Right lobe of liver (tissue), 6 donors: ENCODE measurements around the gene KCND3. TPM values are rescaled to one million over a fixed set of nuclear protein-coding genes. Genes with fewer than 3 reads are reported as not detected.
A peak's percentile ranks its signal among the peaks of the same experiment; 100 is the strongest.

Source experiments
- ATAC-seq, 4 donors: fragments of 200-7000 bp; cut with Tn5 transposase; one replicate each; pipeline ENCODE4 v1.9.1; 2020; ENCODE audit warnings: mild to moderate bottlenecking in 4 of 4, moderate library complexity in 4 of 4
- DNase-seq, 3 donors: peaks; one replicate each; pipeline ENCODE4 v3.0.0-alpha.2; 2020
- H3K27ac ChIP-seq, 3 donors: fragments of 200-600 bp; one replicate each; pipeline ENCODE4 v1.8.0; 2022
- H3K27me3 ChIP-seq, 2 donors: fragments of 200-600 bp; one replicate each; pipeline ENCODE4 v1.8.0; 2022
- H3K36me3 ChIP-seq, 4 donors: fragments of 200-600 bp; sonication (generic) in 1 of 4; one replicate each; pipeline versions ENCODE4 v1.5.1 to v1.8.0; 2017 to 2022; ENCODE audit warnings: control low read depth in 1 of 4
- H3K4me1 ChIP-seq, 4 donors: fragments of 200-600 bp; sonication (generic) in 1 of 4; one replicate each; pipeline versions ENCODE4 v1.5.1 to v1.8.0; 2017 to 2022; ENCODE audit warnings: control low read depth in 1 of 4
- H3K4me3 ChIP-seq, 3 donors: fragments of 200-600 bp; one replicate each; pipeline ENCODE4 v1.8.0; 2022
- H3K9me3 ChIP-seq, 4 donors: fragments of 200-600 bp; sonication (generic) in 1 of 4; one replicate each; pipeline versions ENCODE4 v1.5.1 to v1.8.0; 2017 to 2022; ENCODE audit warnings: control low read depth in 1 of 4
- POLR2A ChIP-seq: fragments of 450-650 bp; IDR thresholded peaks from one replicate; pipeline ENCODE4 v1.6.1; 2017; ENCODE audit warnings: antibody characterized with exemption, mild to moderate bottlenecking
- WGBS: methylation state at CpG from one replicate; pipeline ENCODE4 v1.1.6; 2018; ENCODE audit warnings: low coverage, low lambda C conversion rate; ENCODE audit not compliant: insufficient coverage; ENCODE audit errors: missing lambda C conversion rate; 5-methylcytosine and 5-hydroxymethylcytosine counted together
- intact Hi-C, 2 donors: fragments of 100-400 bp; cut with DNase I; formaldehyde crosslinking; loops; one replicate each; pipeline versions ENCODE4 v1.11.2 to v1.14.1; 2022
- total RNA-seq, 6 experiments: library from RNA; depleted of rRNA in 2 of 6; stranded (reverse); fragments of >200 nt in 2 of 6; fragmentation: NEBNext Ultra II Directional in 3 of 6; extraction: Animal tissue kit (Norgen Biotek cat#: 25700) in 3 of 6; gene quantifications; one replicate each; pipeline versions ENCODE4 v1.1.0 to v1.2.4, GENCODE V29; 2016 to 2023
- TF ChIP-seq, protein P1 (sequence below), 4 donors: fragments of 200-600 bp in 3 of 4; fragments of 450-650 bp in 1 of 4; IDR thresholded peaks; one replicate each; pipeline versions ENCODE4 v1.5.1 to v1.8.0; 2016 to 2022; ENCODE audit warnings: antibody characterized with exemption in 4 of 4, mild to moderate bottlenecking in 2 of 4
- donor health status: DM: no; HTN: yes; CAD: no.
- donor health status: DM: no; HTN: no; CAD: no.
- donor health status: DM: no; HTN: no; CAD: no.
- donor health status: DM: no; HTN: yes; CAD: no.
- donor health status: DM: no; HTN: yes; CAD: no.

The KCND3 gene
- total RNA-seq, 6 experiments from 2014 or later: 8.1 to 25.5 (median 16.2) TPM

DNA sequence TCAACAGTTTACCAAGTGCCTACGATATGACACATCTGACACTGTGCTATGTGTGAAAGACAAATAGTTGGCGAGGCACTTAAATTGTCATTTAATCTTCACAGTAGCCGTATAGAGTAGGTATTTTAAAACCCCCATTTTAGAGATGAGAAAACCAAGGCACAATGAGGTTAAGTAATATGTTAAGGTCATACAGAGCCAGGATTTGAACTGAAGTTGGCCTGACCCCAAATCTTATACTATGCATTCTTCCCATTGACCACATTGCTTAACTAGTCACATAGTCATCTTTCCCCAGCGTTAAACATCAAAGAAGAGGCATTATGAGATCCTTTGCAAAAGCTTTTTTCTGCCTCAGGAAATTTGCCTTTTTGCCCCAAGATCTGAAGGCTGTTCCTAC, 254.1 kb downstream of the KCND3 start:
- DNase-seq: no peak
- WGBS: 97% methylated on average over 4 of the region's 4 CpGs
- peaks cover 0 to 14% (median 0%) of the 10 kb centered on the region in 4 donors for H3K4me1 ChIP-seq
- no peaks in the 10 kb centered on the region for H3K36me3 ChIP-seq
- no peaks in the 10 kb centered on the region for H3K9me3 ChIP-seq
- no peak overlapping the region for H3K27ac ChIP-seq
- ATAC-seq: no peak
- intact Hi-C loops: no loop called here
- peaks cover 0 to under 1% of the 10 kb centered on the region in 2 donors for H3K27me3 ChIP-seq
- no peak overlapping the region for H3K4me3 ChIP-seq
- TF ChIP-seq, protein P1, sequence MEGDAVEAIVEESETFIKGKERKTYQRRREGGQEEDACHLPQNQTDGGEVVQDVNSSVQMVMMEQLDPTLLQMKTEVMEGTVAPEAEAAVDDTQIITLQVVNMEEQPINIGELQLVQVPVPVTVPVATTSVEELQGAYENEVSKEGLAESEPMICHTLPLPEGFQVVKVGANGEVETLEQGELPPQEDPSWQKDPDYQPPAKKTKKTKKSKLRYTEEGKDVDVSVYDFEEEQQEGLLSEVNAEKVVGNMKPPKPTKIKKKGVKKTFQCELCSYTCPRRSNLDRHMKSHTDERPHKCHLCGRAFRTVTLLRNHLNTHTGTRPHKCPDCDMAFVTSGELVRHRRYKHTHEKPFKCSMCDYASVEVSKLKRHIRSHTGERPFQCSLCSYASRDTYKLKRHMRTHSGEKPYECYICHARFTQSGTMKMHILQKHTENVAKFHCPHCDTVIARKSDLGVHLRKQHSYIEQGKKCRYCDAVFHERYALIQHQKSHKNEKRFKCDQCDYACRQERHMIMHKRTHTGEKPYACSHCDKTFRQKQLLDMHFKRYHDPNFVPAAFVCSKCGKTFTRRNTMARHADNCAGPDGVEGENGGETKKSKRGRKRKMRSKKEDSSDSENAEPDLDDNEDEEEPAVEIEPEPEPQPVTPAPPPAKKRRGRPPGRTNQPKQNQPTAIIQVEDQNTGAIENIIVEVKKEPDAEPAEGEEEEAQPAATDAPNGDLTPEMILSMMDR (IDR thresholded peaks at IDR 0.05): no peak
- no peak for TF ChIP-seq POLR2A

DNA sequence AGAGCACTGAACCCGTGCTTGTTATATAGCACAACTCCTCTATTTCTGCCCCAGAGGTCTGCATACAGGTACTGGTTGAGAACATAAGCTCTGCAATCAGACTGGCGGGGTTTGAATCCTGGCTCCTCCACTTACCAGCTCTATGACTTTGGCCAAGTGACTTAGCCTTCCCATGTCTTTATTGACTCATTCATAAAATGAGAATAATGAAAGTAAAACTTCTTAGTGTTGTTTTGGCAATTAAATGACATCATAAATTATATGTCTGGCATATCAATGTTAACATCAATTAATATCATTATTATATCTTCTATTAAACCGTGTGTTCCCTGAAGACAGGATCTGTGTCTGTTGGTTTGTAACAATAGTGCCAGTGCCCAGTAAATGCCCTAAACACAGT, 254.6 kb downstream of the KCND3 start:
- DNase-seq (peak in 1 of 3 donors; percentile 21), ATAC-seq (no peak)
- 75% methylated on average over 3 of the region's 3 CpGs for WGBS
- intact Hi-C loops: no loop called here
- H3K4me3 ChIP-seq: no peak overlapping the region
- H3K9me3 ChIP-seq: no peaks in the 10 kb centered on the region
- H3K27ac ChIP-seq: no peak overlapping the region
- no peak for TF ChIP-seq POLR2A
- TF ChIP-seq, protein P1 (IDR thresholded peaks at IDR 0.05): no peak
- H3K4me1 ChIP-seq: peaks cover 0 to 9% (median 0%) of the 10 kb centered on the region in 4 donors
- no peaks in the 10 kb centered on the region for H3K36me3 ChIP-seq
- H3K27me3 ChIP-seq: no peaks in the 10 kb centered on the region

DNA sequence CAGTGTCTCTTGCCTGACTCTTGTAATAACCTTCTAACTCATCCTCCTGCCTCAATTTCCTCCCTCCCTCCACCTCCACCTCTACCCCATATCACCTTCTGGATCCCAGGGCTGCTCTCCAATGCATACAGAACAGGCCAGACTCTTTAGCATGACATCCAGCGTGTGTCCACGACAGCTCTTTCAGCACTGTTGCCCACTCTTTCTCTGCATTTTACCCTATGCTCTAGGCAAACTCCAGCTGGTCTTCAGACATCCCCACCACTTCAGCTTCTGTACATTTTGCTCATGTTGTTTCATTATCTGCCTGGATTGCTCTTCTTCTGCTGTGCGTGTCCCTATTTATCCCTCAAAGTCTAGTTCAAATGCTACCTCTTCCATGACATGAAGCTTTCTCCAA, 255.0 kb downstream of the KCND3 start:
- H3K4me3 ChIP-seq: no peak overlapping the region
- H3K9me3 ChIP-seq: no peaks in the 10 kb centered on the region
- H3K27me3 ChIP-seq: no peaks in the 10 kb centered on the region
- H3K27ac ChIP-seq: no peak overlapping the region
- ATAC-seq (no peak), DNase-seq (peak in 1 of 3 donors; percentile 35)
- intact Hi-C loops: no loop called here
- peaks cover 0 to 6% (median 0%) of the 10 kb centered on the region in 4 donors for H3K4me1 ChIP-seq
- H3K36me3 ChIP-seq: no peaks in the 10 kb centered on the region
- TF ChIP-seq, protein P1 (IDR thresholded peaks at IDR 0.05): no peak
- TF ChIP-seq POLR2A: no peak
- WGBS: 94% methylated on average over 3 of the region's 3 CpGs

DNA sequence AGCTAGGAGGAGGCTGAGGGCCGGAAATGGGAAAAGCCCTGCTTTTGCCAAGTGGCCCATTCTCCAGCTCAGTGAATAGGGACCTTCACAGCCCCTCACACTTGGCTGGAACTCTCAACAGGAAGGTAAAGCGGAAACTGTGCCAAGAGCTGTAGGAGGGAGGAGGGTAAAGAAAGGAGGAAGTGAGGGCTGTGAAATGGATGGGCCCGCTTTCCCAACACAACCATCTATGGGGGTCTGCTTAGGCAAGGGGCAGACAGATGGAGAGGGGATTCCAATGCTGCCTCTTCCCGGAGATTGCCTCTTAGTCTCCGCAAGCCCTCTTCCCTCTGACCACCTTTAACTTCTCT, 255.5 kb downstream of the KCND3 start:
- no peak for TF ChIP-seq POLR2A
- WGBS: 68% methylated on average over 5 of the region's 5 CpGs
- peaks cover 0 to 6% (median 0%) of the 10 kb centered on the region in 4 donors for H3K4me1 ChIP-seq
- ATAC-seq: peak in 1 of 4 donors; percentile 11
- no peaks in the 10 kb centered on the region for H3K9me3 ChIP-seq
- no peaks in the 10 kb centered on the region for H3K27me3 ChIP-seq
- peak in 1 of 3 donors; percentile 55 for DNase-seq
- intact Hi-C loops: no loop called here
- H3K36me3 ChIP-seq: no peaks in the 10 kb centered on the region
- H3K27ac ChIP-seq: peak overlapping the region in 2 of 3 donors; percentile 49 to 54
- no peak overlapping the region for H3K4me3 ChIP-seq

DNA sequence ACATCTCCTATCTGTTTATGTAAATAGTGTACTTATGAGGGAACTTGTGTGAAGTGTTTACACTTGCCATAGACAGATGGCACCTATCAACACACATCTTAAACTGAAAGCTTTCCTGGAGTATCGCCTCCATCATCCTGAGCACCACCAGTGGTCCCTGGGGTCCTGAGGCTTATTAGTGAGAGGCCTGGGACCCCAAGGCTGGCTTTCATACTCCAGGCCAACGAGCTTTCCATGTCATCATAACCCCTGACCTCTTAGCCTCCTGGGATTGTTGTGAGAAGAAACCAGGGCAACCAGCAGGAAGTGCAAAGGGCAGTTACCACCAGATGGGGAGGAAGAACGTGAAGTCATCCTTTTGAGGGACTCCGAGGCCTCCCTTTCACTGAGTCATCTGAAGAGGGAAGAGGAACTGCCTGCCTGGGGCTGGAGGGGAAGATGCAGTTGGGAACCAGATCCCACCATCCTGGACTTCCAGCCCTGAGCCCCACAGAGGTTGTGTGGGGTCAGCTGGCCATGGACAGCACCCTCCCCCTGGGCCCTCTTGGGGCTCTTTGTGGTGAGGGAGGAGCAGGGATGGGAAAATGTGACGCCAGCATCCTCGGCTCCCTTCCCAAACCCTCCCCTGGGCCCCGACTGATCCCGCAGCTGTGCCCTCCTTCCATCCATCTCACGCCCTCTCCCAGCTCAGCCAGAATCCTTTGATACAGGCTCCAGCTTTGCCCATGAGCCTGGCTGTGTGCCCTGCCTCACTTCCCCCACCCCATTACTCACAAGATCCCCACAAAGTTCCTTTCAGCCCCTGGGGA, 256.1 kb downstream of the KCND3 start:
- WGBS: 45% methylated on average over 6 of the region's 9 CpGs
- H3K4me3 ChIP-seq: no peak overlapping the region
- intact Hi-C loops: no loop called here
- H3K4me1 ChIP-seq: peaks cover 0 to under 1% (median 0%) of the 10 kb centered on the region in 4 donors
- H3K27me3 ChIP-seq: no peaks in the 10 kb centered on the region
- peak overlapping the region in 2 of 3 donors; percentile 49 to 54 for H3K27ac ChIP-seq
- no peaks in the 10 kb centered on the region for H3K36me3 ChIP-seq
- TF ChIP-seq POLR2A: no peak
- TF ChIP-seq, protein P1 (IDR thresholded peaks at IDR 0.05): no peak
- H3K9me3 ChIP-seq: no peaks in the 10 kb centered on the region
- DNase-seq (peak in 2 of 3 donors; percentile 40 to 52), ATAC-seq (peak; percentile 70 to 84 (median 74))
